Stimulated activated naive CD8-positive, alpha-beta T cell treated with anti-CD3 and anti-CD28 coated beads, Interleukin-15, Interleukin-2, amounts not matched to agents 100 ng/mL and 50 ng/mL, for 24 hours (primary cell): ENCODE measurements around the gene AMT.
"Not testable (repeated sequence)": the region's sequence is repeated elsewhere in the genome, so short reads cannot be mapped to it uniquely, and the experiment has no call there.

Experiments used
- H3K27ac Mint-ChIP-seq: one replicate; pipeline ENCODE4 v1.8.0; 2021; ENCODE audit warnings: mild to moderate bottlenecking, mixed read lengths
- H3K27me3 Mint-ChIP-seq: one replicate; pipeline ENCODE4 v1.8.0; 2021; ENCODE audit warnings: mixed read lengths
- H3K36me3 Mint-ChIP-seq: one replicate; pipeline ENCODE4 v1.8.0; 2021; ENCODE audit warnings: low read depth, mixed read lengths
- H3K4me1 Mint-ChIP-seq: one replicate; pipeline ENCODE4 v1.8.0; 2021; ENCODE audit warnings: low read depth, mixed read lengths
- H3K4me3 Mint-ChIP-seq: one replicate; pipeline ENCODE4 v1.8.0; 2021; ENCODE audit warnings: mild to moderate bottlenecking, mixed read lengths
- H3K9me3 Mint-ChIP-seq: one replicate; pipeline ENCODE4 v1.8.0; 2021; ENCODE audit warnings: mixed read lengths

The AMT gene

DNA sequence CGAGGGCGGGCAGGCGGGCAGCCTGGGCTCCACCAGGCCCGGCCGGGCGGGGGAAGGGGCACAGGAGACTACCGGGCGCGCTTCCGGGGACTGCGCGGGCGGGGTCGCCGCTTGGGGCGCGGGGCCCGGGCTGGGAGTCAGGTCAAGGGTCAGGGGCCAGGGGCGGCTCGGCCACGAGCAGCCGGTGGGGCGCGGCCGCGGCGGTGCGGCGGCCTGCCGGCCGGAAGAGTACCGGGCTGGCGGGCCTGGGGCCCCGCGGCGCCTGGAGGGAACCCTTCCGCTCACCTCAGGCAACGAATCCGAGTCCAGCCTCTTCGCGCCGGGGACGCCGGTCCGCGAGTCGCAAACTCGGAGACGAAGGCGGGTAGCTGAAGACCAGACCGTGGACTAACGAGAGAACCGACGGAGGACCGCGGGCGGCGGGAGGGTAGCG, 10.7 kb downstream of the AMT start:
- no peaks in the 10 kb centered on the region for H3K9me3 Mint-ChIP-seq
- peaks cover 41% of the 10 kb centered on the region for H3K36me3 Mint-ChIP-seq
- peaks cover 72% of the 10 kb centered on the region for H3K4me1 Mint-ChIP-seq
- no peaks in the 10 kb centered on the region for H3K27me3 Mint-ChIP-seq
- peak overlapping the region; percentile 96 for H3K4me3 Mint-ChIP-seq
- peak overlapping the region; percentile 96 for H3K27ac Mint-ChIP-seq

DNA sequence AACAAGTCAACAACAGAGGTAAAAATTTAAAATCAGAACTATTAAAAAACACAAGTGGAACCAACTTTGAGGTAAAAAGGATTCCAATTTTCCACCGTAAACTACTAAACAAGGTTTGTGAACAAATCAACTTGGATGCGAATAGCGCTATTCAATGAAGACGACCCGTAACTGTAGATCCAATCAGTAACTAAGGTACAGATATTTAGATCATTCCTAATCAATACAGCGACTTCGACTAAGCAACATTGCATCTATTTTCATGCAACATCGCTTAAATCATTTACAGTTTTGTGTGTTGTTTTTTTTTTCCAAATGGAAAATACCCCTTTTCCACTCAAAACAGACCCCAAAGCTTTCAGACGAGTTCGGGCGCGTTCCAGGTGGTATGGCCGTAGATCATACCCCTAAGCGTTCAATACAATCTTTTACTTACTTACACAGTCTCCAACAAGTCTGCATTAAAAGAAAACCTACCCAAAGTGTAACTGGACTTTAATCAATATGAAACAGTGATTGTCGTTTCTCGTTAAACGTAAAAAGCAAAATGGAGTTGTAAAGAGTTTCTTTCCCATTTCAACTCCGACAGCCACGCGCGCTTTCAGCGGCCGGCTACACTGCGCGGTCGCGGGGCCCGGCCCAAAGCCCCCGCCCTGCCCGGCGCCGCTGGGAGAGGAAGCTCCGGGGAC, 11.3 kb downstream of the AMT start:
- Mint-ChIP-seq H3K4me1 (peaks cover 71% of the 10 kb centered on the region), H3K4me3 (peak overlapping the region; percentile 96), H3K27ac (peak overlapping the region; percentile 93), H3K36me3 (peaks cover 41% of the 10 kb centered on the region), H3K27me3 (no peaks in the 10 kb centered on the region), H3K9me3 (no peaks in the 10 kb centered on the region)

DNA sequence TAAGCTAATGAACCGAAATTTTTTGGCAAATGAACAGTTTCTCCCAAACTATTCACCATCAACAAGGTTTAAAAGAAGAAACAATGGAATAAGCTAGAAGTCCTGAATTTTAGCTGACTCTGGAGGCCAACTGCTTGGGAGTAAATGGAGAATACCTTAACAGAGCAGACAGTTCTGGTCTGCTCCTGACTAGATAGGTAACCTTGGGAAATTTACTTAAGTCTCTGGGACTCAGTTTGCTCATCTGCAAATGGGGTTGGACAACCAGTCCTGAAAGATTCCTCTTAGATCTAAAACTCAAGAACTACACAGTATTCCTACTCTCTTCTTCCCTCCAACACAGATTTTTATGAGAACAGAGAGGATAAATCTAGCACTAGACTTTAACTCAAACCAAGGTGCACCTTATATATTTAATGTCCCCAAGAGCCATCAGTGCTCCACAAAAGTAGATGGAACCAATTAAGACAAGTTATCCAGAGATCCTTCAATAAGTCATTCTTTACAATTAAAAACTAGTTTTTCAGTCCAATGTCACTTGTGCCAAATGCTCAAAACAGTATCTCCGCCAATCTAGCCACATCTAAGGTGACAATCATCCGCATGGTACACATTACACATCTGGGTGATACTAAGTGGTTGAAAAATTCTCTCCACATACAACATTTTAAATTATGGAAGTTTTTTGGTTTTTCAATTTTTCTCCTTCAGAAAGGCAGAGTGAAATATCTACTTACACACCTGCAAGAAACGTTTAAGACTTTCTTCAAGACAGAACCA, 12.0 kb downstream of the AMT start:
- Mint-ChIP-seq H3K27me3 (no peaks in the 10 kb centered on the region), H3K4me1 (peaks cover 72% of the 10 kb centered on the region), H3K4me3 (peak overlapping the region; percentile 96), H3K27ac (peak overlapping the region; percentile 93), H3K9me3 (no peaks in the 10 kb centered on the region), H3K36me3 (peaks cover 42% of the 10 kb centered on the region)

DNA sequence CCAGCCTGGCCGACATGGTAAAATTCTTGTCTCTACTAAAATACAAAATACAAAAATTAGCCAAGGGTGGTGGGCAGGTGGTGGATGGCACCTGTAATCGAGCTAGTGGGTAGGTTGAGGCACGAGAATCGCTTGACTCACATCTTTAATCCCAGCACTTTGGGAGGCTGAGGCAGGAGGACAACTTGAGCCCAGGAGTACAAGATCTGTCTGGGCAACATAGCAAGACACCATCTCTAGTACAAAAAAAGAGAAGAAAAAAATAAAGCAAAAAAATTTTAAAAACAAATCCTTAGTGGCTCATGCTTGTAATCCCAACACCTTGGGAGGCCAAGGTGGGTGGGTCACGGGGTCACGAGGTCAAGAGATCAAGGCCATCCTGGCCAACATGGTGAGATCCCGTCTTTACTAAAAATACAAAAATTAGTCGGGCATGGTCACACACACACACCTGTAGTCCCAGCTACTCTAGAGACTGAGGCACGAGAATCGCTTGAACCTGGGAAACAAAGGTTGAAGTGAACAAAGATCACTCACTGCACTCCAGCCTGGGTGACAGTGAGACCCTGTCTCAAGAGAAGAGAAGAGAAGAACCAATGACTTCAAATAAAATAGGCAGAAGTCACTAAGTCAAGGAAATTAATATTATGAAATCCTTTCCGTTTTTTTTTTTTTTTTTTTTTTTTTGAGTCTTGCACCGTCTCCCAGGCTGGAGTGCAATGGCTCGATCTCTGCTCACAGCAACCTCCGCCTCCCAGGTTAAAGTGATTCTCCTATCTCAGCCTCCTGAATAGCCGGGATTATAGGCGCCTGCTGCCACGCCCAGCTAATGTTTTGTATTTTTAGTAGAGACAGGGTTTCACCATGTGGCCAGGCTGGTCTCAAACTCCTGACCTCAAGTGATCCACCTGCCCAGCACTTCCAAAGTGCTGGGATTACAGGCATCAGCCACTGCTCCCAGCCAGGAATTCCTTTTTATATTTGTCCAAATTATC, 15.4 kb downstream of the AMT start:
- peak overlapping the region; percentile 31 for H3K4me3 Mint-ChIP-seq
- H3K36me3 Mint-ChIP-seq = peaks cover 50% of the 10 kb centered on the region
- H3K4me1 Mint-ChIP-seq = peaks cover 52% of the 10 kb centered on the region
- no peaks in the 10 kb centered on the region for H3K9me3 Mint-ChIP-seq
- H3K27me3 Mint-ChIP-seq = no peaks in the 10 kb centered on the region
- H3K27ac Mint-ChIP-seq = no peak overlapping the region

DNA sequence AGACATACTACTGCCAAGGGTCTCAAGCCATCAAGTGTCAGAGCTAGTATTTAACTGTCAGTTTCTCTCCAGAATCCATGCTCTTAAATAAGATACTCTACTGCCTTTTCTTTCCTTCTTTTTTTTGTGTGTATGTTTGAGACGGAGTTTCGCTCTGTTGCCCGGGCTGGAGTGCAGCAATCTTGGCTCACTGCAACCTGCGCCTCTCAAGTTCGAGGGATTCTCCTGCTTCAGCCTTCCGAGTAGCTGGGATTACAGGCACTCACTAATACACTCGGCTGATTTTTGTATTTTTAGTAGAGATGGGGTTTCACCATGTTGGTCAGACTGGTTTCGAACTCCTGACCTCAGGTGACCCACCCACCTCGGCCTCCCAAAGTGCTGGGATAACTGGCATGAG, 16.7 kb downstream of the AMT start:
- H3K4me3 Mint-ChIP-seq, H3K9me3 Mint-ChIP-seq, H3K27me3 Mint-ChIP-seq: not testable (repeated sequence)
- Mint-ChIP-seq H3K36me3 (peaks cover 54% of the 10 kb centered on the region), H3K27ac (peak overlapping the region; percentile 39), H3K4me1 (peaks cover 63% of the 10 kb centered on the region)

DNA sequence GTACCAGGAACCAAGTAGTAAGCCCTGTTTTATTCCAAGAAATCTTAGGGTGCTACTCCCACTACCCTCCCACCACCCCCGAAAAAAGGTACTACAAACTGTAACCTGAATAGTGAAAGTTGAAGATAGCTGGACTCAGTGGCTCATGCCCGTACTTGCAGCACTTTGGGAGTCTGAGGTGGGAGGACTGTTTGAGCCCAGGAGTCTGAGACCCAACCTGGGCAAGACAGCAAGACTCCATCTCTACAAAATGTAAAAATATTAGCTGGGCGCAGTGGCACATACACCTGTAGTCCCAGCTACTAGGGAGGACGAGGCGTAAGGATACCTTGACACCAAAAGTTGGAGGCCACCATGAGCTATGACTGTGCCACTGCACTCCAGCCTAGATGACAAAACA, 18.4 kb downstream of the AMT start:
- H3K27ac Mint-ChIP-seq = no peak overlapping the region
- peaks cover 66% of the 10 kb centered on the region for H3K4me1 Mint-ChIP-seq
- no peaks in the 10 kb centered on the region for H3K9me3 Mint-ChIP-seq

DNA sequence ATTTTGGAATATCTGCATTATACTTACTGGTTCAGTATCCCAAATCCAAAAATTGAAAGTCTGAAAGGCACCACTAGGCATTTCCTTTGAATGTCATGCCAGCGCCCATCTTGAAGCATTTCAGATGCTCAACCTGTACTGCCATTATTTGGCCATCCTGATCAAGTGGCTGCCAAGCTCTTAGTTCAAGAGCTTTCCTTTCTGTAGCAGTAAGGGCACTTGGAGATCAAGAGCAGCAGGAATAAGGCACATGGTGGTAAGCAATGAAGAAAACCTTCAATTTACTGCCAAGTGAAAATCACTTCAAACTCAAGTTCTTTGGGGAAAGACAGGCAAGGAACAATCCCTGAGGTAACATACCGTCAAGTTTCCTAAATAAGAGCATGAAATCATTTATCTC, 20.5 kb downstream of the AMT start:
- Mint-ChIP-seq H3K9me3 (no peaks in the 10 kb centered on the region), H3K4me1 (peaks cover 66% of the 10 kb centered on the region), H3K27me3 (no peaks in the 10 kb centered on the region), H3K27ac (peak overlapping the region; percentile 65), H3K4me3 (no peak overlapping the region), H3K36me3 (peaks cover 57% of the 10 kb centered on the region)

More for the DNA sequence above, 18.4 kb downstream of the AMT start:
- Mint-ChIP-seq H3K27me3 (no peaks in the 10 kb centered on the region), H3K36me3 (peaks cover 55% of the 10 kb centered on the region), H3K4me3 (no peak overlapping the region)

DNA sequence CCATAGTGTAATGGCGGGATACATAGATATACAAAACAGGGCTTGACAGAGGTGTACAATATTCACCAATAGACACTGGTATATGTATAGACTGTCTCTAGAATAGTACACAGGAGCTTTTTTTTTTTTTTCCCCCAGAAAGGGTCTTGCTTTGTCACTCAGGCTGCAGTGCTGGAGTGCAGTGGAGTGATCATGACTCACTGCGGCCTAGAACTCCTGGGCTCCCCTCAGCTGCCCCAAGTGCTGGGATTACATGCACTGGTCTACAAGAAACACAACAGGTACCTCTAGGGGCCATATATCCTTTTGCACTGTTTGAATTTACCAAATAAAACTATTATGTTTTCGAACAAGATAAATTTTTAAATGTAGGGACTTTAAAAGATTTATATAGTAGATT, 22.8 kb downstream of the AMT start:
- Mint-ChIP-seq H3K27ac (peak overlapping the region; percentile 36), H3K4me1 (peaks cover 73% of the 10 kb centered on the region), H3K4me3 (no peak overlapping the region), H3K9me3 (no peaks in the 10 kb centered on the region), H3K36me3 (peaks cover 65% of the 10 kb centered on the region), H3K27me3 (no peaks in the 10 kb centered on the region)

DNA sequence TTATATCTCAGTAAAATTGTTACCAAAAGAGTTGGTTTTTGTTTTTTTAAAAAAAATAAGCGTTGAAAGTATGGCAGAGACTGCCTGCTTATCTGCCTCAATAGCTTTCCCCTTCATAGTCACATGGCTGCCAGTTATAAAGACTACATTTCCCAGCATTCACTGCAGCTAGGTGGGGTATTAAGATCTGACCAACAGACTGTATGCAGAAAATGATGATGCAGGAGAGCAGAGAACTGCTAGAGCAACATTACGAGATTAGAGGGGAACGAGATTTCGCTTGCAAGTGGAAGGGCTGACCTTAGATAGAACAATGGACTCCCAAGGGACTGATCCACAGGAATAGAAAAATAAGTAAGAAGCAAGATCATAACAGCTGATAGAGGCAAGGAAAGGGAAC, 24.8 kb downstream of the AMT start:
- Mint-ChIP-seq H3K4me1 (peaks cover 84% of the 10 kb centered on the region), H3K4me3 (no peak overlapping the region), H3K9me3 (no peaks in the 10 kb centered on the region), H3K36me3 (peaks cover 64% of the 10 kb centered on the region), H3K27ac (peak overlapping the region; percentile 8), H3K27me3 (no peaks in the 10 kb centered on the region)

DNA sequence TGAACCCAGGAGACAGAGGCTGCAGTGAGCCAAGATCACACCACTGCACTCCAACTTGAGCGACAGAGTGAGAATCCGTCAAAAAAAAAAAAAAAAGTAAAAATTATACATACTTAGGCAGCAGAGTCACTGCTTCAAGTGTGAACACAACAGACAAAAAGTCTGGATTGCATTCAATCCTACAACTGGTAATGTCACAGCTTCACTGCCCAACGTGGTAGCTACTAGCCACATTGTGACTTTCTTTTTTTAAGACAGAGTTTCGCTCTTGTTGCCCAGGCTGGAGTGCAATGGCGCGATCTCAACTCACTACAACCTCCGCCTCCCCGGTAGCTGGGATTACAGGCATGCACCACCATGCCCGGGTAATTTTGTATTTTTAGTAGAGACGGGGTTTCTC, 31.0 kb downstream of the AMT start:
- not testable (repeated sequence) for H3K4me3 Mint-ChIP-seq, H3K27me3 Mint-ChIP-seq, H3K9me3 Mint-ChIP-seq, H3K27ac Mint-ChIP-seq
- H3K4me1 Mint-ChIP-seq = peaks cover 61% of the 10 kb centered on the region
- peaks cover 48% of the 10 kb centered on the region for H3K36me3 Mint-ChIP-seq

DNA sequence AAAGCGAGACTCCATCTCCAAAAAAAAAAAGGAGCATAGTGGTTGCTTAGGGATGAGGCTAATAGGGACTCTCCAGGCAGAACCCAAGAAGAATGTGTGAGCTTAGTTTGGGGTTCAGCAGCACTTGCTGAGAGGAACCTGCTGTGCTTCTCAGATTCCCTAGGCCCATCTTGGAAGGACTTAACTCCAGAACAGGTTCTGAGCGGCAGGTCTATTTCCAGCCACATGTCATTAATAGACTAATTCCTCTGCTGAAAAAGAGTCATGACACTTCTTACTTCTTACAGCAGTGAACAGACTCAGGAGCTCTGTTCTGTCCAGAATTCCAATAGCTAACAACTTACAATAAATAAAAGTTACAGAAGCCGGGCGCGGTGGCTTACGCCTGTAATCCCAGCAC, 33.0 kb downstream of the AMT start:
- peaks cover 60% of the 10 kb centered on the region for H3K4me1 Mint-ChIP-seq
- no peak overlapping the region for H3K4me3 Mint-ChIP-seq
- H3K27me3 Mint-ChIP-seq = no peaks in the 10 kb centered on the region
- H3K27ac Mint-ChIP-seq = no peak overlapping the region
- peaks cover 37% of the 10 kb centered on the region for H3K36me3 Mint-ChIP-seq
- H3K9me3 Mint-ChIP-seq = no peaks in the 10 kb centered on the region

DNA sequence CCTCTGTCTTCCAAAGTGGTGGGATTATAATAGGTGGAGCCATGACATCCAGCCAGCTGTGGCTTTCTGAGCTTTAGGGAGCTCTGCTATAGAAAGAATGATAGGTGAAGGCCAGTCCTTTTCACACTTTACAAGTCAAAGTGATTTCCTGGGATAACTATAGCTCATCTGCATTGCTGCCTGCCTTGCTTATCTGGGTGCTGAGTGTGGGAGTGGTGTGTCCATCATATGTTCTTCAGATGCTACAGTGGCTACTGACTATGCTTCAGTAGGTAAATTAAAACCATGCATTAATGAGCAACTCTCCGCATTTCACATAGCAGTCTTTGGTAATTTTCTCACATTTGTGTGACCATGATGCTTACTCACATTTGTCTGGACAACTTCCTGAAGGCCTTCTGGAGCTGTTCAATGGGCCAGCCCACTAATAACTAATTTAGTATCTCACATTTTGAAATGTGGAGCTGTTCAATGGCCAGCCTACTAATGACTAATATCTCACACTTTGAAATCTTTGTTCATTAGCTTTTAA, 33.9 kb downstream of the AMT start:
- Mint-ChIP-seq H3K27ac (peak overlapping the region; percentile 31), H3K36me3 (peaks cover 41% of the 10 kb centered on the region), H3K4me3 (no peak overlapping the region), H3K4me1 (peaks cover 65% of the 10 kb centered on the region), H3K9me3 (no peaks in the 10 kb centered on the region), H3K27me3 (no peaks in the 10 kb centered on the region)

DNA sequence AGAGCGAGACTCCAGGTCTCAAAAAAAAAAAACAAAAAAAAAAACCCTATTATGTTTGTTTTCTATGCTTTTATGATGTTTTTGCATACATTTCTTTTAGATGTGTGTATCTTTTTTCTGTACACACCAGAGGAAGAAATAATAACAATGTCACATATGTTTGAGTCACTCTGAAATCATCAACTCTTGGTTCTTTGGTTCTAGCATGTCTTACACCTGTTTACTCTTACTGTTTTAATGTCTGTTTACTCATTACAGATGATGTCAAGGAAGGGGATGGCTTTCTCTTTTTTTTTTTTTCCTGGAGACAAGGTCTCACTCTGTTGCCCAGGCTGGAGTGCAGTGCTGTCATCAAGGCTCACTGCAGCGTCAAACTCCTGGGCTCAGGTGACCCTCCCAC, 34.6 kb downstream of the AMT start:
- H3K27ac Mint-ChIP-seq = no peak overlapping the region
- no peaks in the 10 kb centered on the region for H3K27me3 Mint-ChIP-seq
- no peaks in the 10 kb centered on the region for H3K9me3 Mint-ChIP-seq
- peaks cover 66% of the 10 kb centered on the region for H3K4me1 Mint-ChIP-seq
- H3K4me3 Mint-ChIP-seq = no peak overlapping the region
- H3K36me3 Mint-ChIP-seq = peaks cover 36% of the 10 kb centered on the region

DNA sequence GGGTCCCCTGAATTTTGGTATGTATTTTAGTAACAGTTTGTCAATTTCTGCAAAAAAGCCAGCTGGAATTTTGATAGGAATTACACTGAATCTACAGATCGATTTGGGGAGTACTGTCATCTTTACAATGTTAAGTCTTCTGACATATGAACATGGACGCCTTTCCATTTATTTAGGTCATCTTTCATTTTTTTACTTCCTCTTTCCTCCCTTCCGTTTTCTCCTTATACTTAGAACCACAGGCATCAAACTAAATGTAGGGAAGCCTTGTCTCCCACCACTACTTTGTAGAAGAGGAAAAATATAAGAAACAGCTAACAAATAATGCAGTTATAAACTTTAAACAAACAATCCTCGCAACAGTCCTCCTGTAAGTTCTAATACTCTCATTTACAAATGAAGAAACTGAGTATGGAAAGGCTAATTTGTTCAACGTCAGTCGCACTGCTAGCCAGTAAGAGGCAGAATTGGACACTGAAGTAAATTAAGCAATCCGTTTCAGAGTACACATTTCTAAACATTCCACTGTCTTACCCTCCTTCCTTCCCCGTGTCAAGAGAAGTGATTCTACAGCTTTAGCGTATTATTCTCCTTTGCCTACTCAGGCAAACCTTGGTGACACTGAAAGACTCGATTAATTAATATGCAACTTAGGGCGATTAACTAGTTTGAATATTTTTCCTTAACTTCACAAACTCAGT, 36.1 kb downstream of the AMT start:
- H3K4me3 Mint-ChIP-seq = no peak overlapping the region
- H3K27ac Mint-ChIP-seq = peak overlapping the region; percentile 38
- H3K36me3 Mint-ChIP-seq = peaks cover 34% of the 10 kb centered on the region

More for the DNA sequence above, 36.1 kb downstream of the AMT start:
- Mint-ChIP-seq H3K27me3 (no peaks in the 10 kb centered on the region), H3K9me3 (no peaks in the 10 kb centered on the region), H3K4me1 (peaks cover 64% of the 10 kb centered on the region)
